NCI-H2227 treated with DMSO at 0.1 percent for 48 hours (cell line): ENCODE measurements around the gene PTPRU.

Experiments used
- DNase-seq: peaks from one replicate; lab custom pipeline; 2025; lab: John Stamatoyannopoulos, UW

The PTPRU gene

GRCh38 chr1:29365906-29366670 lies 129.8 kb downstream of the PTPRU start:
- DNase-seq: no peak

GRCh38 chr1:29368936-29369932 lies 132.9 kb downstream of the PTPRU start:
- no peak for DNase-seq

DNA sequence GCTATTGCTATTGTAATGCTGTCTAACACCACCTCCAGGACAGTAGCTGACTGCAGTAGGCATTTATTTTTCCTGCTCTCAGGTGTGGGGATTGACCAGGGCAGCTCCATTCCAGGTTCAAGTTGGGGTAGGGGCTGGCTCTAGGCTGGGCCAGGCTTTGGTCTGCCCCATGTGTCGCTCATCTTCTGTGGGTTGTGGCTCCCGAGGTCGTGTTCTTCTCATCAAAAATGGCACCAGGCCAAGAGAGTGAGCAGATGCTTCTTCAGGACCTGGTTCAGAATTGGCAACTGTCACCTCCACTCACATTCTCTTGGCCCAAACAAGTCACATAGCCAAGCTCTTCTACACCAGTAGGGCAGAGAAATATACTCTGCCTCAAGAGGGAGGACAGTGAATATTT lies 133.7 kb downstream of the PTPRU start:
- no peak for DNase-seq

GRCh38 chr1:29371332-29371731 lies 135.0 kb downstream of the PTPRU start:
- no peak for DNase-seq

- DNase-seq: no peak
Measured at GRCh38 chr1:29372108-29372507, 135.8 kb downstream of the PTPRU start.
